HG02884 (cell line): Measurements from ENCODE around the gene RAB4B.
"Not testable (repeated sequence)": the region's sequence is repeated elsewhere in the genome, so short reads cannot be mapped to it uniquely, and the experiment has no call there.

Experiments
- ATAC-seq: cut with Tn5 transposase; IDR thresholded peaks from one replicate; pipeline ENCODE4 v1.9.1; 2021; ENCODE audit warnings: mild to moderate bottlenecking, moderate library complexity; ENCODE audit not compliant: unreplicated experiment

RAB4B gene

GRCh38 chr19:40842012-40842411 lies 64.0 kb downstream of the RAB4B start:
- not testable (repeated sequence) for ATAC-seq

DNA sequence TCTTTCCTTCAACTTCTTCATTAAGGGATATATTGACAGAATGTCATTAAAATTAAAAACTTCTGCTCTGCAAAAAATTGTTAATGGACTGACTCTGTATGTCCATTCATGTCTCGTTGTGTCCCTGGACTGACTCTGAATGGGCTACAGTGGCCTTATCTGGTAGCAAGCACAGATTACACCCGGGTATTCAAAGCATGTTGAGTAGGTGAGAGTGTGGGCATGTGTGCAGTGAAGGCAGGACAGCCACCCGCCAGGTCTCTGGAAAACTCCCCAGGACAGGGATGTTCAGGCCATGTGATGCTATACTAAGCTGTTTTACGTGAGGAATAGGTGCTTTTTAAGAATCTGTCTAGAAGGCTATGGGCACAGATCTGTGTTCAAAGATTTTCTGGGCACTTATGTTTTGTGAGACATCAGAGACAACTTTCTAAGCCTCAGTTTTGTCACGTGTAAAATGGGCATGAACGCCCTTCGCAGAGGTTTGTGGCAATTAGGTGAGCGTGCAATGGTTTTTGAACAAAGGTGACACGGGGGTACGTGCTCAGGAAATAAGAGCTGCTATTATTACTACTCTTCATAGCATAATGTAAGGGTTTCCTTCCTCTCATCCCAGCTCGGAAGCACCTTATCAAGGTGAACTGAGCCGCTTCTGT lies 65.1 kb downstream of the RAB4B start:
- not testable (repeated sequence) for ATAC-seq

- ATAC-seq = not testable (repeated sequence)
These were observed 65.6 kb downstream of the RAB4B start for GRCh38 chr19:40843653-40844052.
